H9 (cell line): ENCODE measurements around the gene PEX14. TPM values are rescaled to one million over a fixed set of nuclear protein-coding genes. Genes with fewer than 3 reads are reported as not detected.

Source experiments
- DNase-seq: peaks from one replicate; pipeline ENCODE4 v3.0.0-alpha.2; 2017
- H2AFZ ChIP-seq: one replicate; pipeline ENCODE4 v1.6.1; 2013; ENCODE audit warnings: mild to moderate bottlenecking, low read length, control low read depth, moderate library complexity
- H2AK5ac ChIP-seq: 2 replicates; pipeline ENCODE4 v1.6.1; 2013; ENCODE audit warnings: low read length, control low read depth, mixed read lengths; ENCODE audit not compliant: insufficient read length
- H2BK120ac ChIP-seq: one replicate; pipeline ENCODE4 v1.6.1; 2013; ENCODE audit warnings: low read depth, mild to moderate bottlenecking, low read length, control low read depth, inconsistent platforms; ENCODE audit not compliant: poor library complexity, severe bottlenecking
- H2BK12ac ChIP-seq: 2 replicates; pipeline ENCODE4 v1.6.1; 2013; ENCODE audit warnings: low read length, control low read depth, mixed read lengths, low read depth; ENCODE audit not compliant: insufficient read length
- H2BK15ac ChIP-seq: 2 replicates; pipeline ENCODE4 v1.6.1; 2013; ENCODE audit warnings: low read depth, low read length, control low read depth
- H2BK20ac ChIP-seq: one replicate; pipeline ENCODE4 v1.6.1; 2013; ENCODE audit warnings: low read depth, mild to moderate bottlenecking, low read length, control low read depth, inconsistent platforms; ENCODE audit not compliant: poor library complexity, severe bottlenecking
- H2BK5ac ChIP-seq: 2 replicates; pipeline ENCODE4 v1.6.1; 2013; ENCODE audit warnings: low read length, control low read depth, mixed read lengths; ENCODE audit not compliant: insufficient read length
- H3K14ac ChIP-seq: 2 replicates; pipeline ENCODE4 v1.6.1; 2013; ENCODE audit warnings: low read length, control low read depth; ENCODE audit not compliant: insufficient read depth
- H3K18ac ChIP-seq: 2 replicates; pipeline ENCODE4 v1.6.1; 2013; ENCODE audit warnings: low read depth, mild to moderate bottlenecking, mixed read lengths, low read length, control low read depth; ENCODE audit not compliant: insufficient read length
- H3K23ac ChIP-seq: 2 replicates; pipeline ENCODE4 v1.6.1; 2013; ENCODE audit warnings: low read length, control low read depth, mixed read lengths, low read depth; ENCODE audit not compliant: insufficient read length
- H3K23me2 ChIP-seq: 2 replicates; pipeline ENCODE4 v1.6.1; 2013; ENCODE audit warnings: low read depth, mild to moderate bottlenecking, mixed read lengths, low read length, control low read depth; ENCODE audit not compliant: insufficient read length, poor library complexity, severe bottlenecking
- H3K27ac ChIP-seq: 2 replicates; pipeline ENCODE4 v1.5.1; 2013; ENCODE audit warnings: low read length, control low read depth, mixed read lengths, low read depth; ENCODE audit not compliant: insufficient read length
- H3K27me3 ChIP-seq: 2 replicates; pipeline ENCODE4 v1.6.1; 2013; ENCODE audit warnings: low read length, control low read depth, inconsistent platforms; ENCODE audit not compliant: insufficient read depth
- H3K4ac ChIP-seq: 2 replicates; pipeline ENCODE4 v1.6.1; 2013; ENCODE audit warnings: low read depth, mild to moderate bottlenecking, control low read depth, inconsistent platforms, low read length, moderate library complexity
- H3K4me1 ChIP-seq: 2 replicates; pipeline ENCODE4 v1.6.1; 2013; ENCODE audit warnings: low read length, control low read depth, inconsistent platforms; ENCODE audit not compliant: insufficient read depth
- H3K4me2 ChIP-seq: 2 replicates; pipeline ENCODE4 v1.6.1; 2013; ENCODE audit warnings: low read length, control low read depth, mixed read lengths; ENCODE audit not compliant: insufficient read length, insufficient read depth
- H3K56ac ChIP-seq: 2 replicates; pipeline ENCODE4 v1.6.1; 2013; ENCODE audit warnings: low read depth, mild to moderate bottlenecking, mixed read lengths, low read length, control low read depth; ENCODE audit not compliant: insufficient read length
- H3K79me1 ChIP-seq: 2 replicates; pipeline ENCODE4 v1.6.1; 2013; ENCODE audit warnings: low read depth, mild to moderate bottlenecking, moderate library complexity, low read length, control low read depth, inconsistent platforms; ENCODE audit not compliant: insufficient read depth, poor library complexity, severe bottlenecking
- H3K79me2 ChIP-seq: 2 replicates; pipeline ENCODE4 v1.6.1; 2013; ENCODE audit warnings: low read length, control low read depth, inconsistent platforms; ENCODE audit not compliant: insufficient read depth
- H3K9ac ChIP-seq: 2 replicates; pipeline ENCODE4 v1.6.1; 2013; ENCODE audit warnings: low read length, control low read depth, mixed read lengths; ENCODE audit not compliant: insufficient read length; ENCODE audit errors: extremely low read depth
- H3K9me3 ChIP-seq: one replicate; pipeline ENCODE4 v1.6.1; 2013; ENCODE audit warnings: low read depth, low read length, inconsistent platforms; ENCODE audit not compliant: control insufficient read depth
- H3T11ph ChIP-seq: one replicate; pipeline ENCODE4 v1.6.1; 2013; ENCODE audit warnings: mild to moderate bottlenecking, low read length, control low read depth, inconsistent platforms
- H4K20me1 ChIP-seq: one replicate; pipeline ENCODE4 v1.6.1; 2013; ENCODE audit not compliant: control insufficient read depth, insufficient read length, insufficient read depth
- H4K5ac ChIP-seq: 2 replicates; pipeline ENCODE4 v1.6.1; 2013; ENCODE audit warnings: low read depth, mild to moderate bottlenecking, mixed read lengths, low read length, control low read depth; ENCODE audit not compliant: insufficient read length
- H4K8ac ChIP-seq: replicated peaks from 2 replicates; pipeline ENCODE4 v1.6.1; 2013; ENCODE audit warnings: low read length, control low read depth, mixed read lengths, low read depth; ENCODE audit not compliant: insufficient read length
- H4K91ac ChIP-seq: 2 replicates; pipeline ENCODE4 v1.6.1; 2013; ENCODE audit warnings: low read depth, mild to moderate bottlenecking, moderate library complexity, mixed read lengths, low read length, control low read depth; ENCODE audit not compliant: insufficient read length
- H3K27ac Mint-ChIP-seq, 3 experiments: 2 replicates in 2 of 3; 3 replicates in 1 of 3; pipeline ENCODE4 v1.8.0; 2020 to 2021; ENCODE audit warnings: mixed read lengths in 3 of 3, mild to moderate bottlenecking in 1 of 3, moderate library complexity in 1 of 3
- H3K27me3 Mint-ChIP-seq: 2 replicates; pipeline ENCODE4 v1.8.0; 2021; ENCODE audit warnings: low read depth, mild to moderate bottlenecking, moderate library complexity, mixed read lengths
- H3K36me3 Mint-ChIP-seq, 3 experiments: 2 replicates in 2 of 3; 3 replicates in 1 of 3; pipeline ENCODE4 v1.8.0; 2020 to 2021; ENCODE audit warnings: low read depth in 3 of 3, mixed read lengths in 3 of 3; ENCODE audit not compliant: insufficient read depth in 1 of 3
- H3K4me1 Mint-ChIP-seq, 2 experiments: 2 replicates each; pipeline ENCODE4 v1.8.0; 2020; ENCODE audit warnings: mixed read lengths in 2 of 2
- H3K4me3 Mint-ChIP-seq, 2 experiments: 2 replicates in 1 of 2; 3 replicates in 1 of 2; pipeline ENCODE4 v1.8.0; 2020 to 2021; ENCODE audit warnings: mild to moderate bottlenecking in 2 of 2, mixed read lengths in 2 of 2, moderate library complexity in 1 of 2
- H3K9me3 Mint-ChIP-seq, 2 experiments: 2 replicates in 1 of 2; 3 replicates in 1 of 2; pipeline ENCODE4 v1.8.0; 2020; ENCODE audit warnings: mild to moderate bottlenecking in 2 of 2, mixed read lengths in 2 of 2, moderate library complexity in 1 of 2
- CTCF ChIP-seq: fragments of 200-600 bp; sonication (generic); conservative IDR thresholded peaks from 3 replicates; pipeline ENCODE4 v1.8.0; 2021; ENCODE audit warnings: antibody characterized with exemption, mild to moderate bottlenecking
- WGBS: extraction: QIAGEN DNeasy Blood & Tissue Kit; methylation state at CpG from one replicate; pipeline ENCODE4 v1.1.7; 2013; ENCODE audit warnings: missing lambda C conversion rate, low lambda C conversion rate, mixed read lengths; ENCODE audit not compliant: insufficient read length; ENCODE audit errors: extremely low coverage; 5-methylcytosine and 5-hydroxymethylcytosine counted together
- total RNA-seq: library from RNA; stranded (reverse); gene quantifications from 2 replicates; pipeline ENCODE4 v1.2.1, GENCODE V29; 2021

PEX14 gene
- total RNA-seq, 1 experiment from 2014 or later: 23.9 TPM

GRCh38 chr1:10640843-10641553 lies 166.2 kb downstream of the PEX14 start:
- no peak overlapping the region for H2BK5ac ChIP-seq
- no peak overlapping the region for H3K27ac ChIP-seq
- no peak overlapping the region for H2BK120ac ChIP-seq
- no peaks in the 10 kb centered on the region for H3K9me3 ChIP-seq
- Mint-ChIP-seq H3K9me3 (no peaks in the 10 kb centered on the region), H3K27me3 (peaks cover 30% of the 10 kb centered on the region), H3K36me3 (no peaks in the 10 kb centered on the region), H3K27ac (no peak overlapping the region; a peak in 1 of 7 replicates), H3K4me3 (no peak overlapping the region), H3K4me1 (peaks cover 0 to 15% of the 10 kb centered on the region in 2 experiments; a peak in 3 of 4 replicates)
- H2BK12ac ChIP-seq: no peak overlapping the region
- no peak overlapping the region for H3K4me2 ChIP-seq
- H3K27me3 ChIP-seq: peaks cover 7% of the 10 kb centered on the region; the same call in 1 of the 2 replicates
- no peak for DNase-seq
- no peak overlapping the region for H3T11ph ChIP-seq
- H3K23ac ChIP-seq: no peak overlapping the region
- H3K79me2 ChIP-seq: no peaks in the 10 kb centered on the region
- H3K56ac ChIP-seq: no peak overlapping the region
- no peaks in the 10 kb centered on the region for H4K20me1 ChIP-seq
- no peak overlapping the region for H3K9ac ChIP-seq
- H4K8ac ChIP-seq: no peak overlapping the region
- H4K5ac ChIP-seq: no peak overlapping the region
- no peak overlapping the region for H3K18ac ChIP-seq
- H3K4ac ChIP-seq: no peak overlapping the region
- no peaks in the 10 kb centered on the region for H3K23me2 ChIP-seq
- H2AFZ ChIP-seq: no peak overlapping the region
- WGBS: no CpG with 5 or more reads among the region's 16 CpGs
- no peaks in the 10 kb centered on the region for H3K79me1 ChIP-seq
- TF ChIP-seq CTCF: no peak
- H3K14ac ChIP-seq: no peak overlapping the region
- no peaks in the 10 kb centered on the region for H3K4me1 ChIP-seq
- no peak overlapping the region for H2BK15ac ChIP-seq
- H4K91ac ChIP-seq: no peak overlapping the region
- H2BK20ac ChIP-seq: no peak overlapping the region
- no peak overlapping the region for H2AK5ac ChIP-seq
